ENCODE measurements around the gene ZGPAT. TPM values are rescaled to one million over a fixed set of nuclear protein-coding genes. Genes with fewer than 3 reads are reported as not detected.

Gene ZGPAT
- total and polyA plus RNA-seq, 2 of the 8 experiments (the other 6 are each of a cell fraction or from before 2014, with no cell fraction given), result 14.5 to 21.4 TPM

GRCh38 chr20:63745961-63746731 is 38.3 kb downstream of the ZGPAT start:
- Histone ChIP-seq H3K36me3 (ENCODE audit: control insufficient read depth in 2 of 4, insufficient read depth in 4 of 4, low read length in 3 of 4) (peaks cover 0 to 12% (median 6%) of the 10 kb centered on the region in 4 experiments; a peak in 4 of 8 replicates), H3K9ac (replicated peaks in 1 of 4; ENCODE audit: extremely low read depth in 1 of 4, low read depth in 3 of 4, low read length in 3 of 4) (no peak overlapping the region), H2BK15ac (ENCODE audit: low read length) (no peak overlapping the region), H2BK20ac (ENCODE audit: low read length) (no peak overlapping the region), H2BK120ac (replicated peaks; ENCODE audit: low read depth, low read length) (no peak overlapping the region), H2AFZ (ENCODE audit: low read length) (no peak overlapping the region), H4K91ac (replicated peaks; ENCODE audit: insufficient read length, low read length) (no peak overlapping the region), H2BK5ac (ENCODE audit: low read depth, low read length) (no peak overlapping the region), H3K79me2 (ENCODE audit: control insufficient read depth in 1 of 2, insufficient read depth in 2 of 2, low read length in 2 of 2) (no peaks in the 10 kb centered on the region), H4K20me1 (replicated peaks in 1 of 2; ENCODE audit: control insufficient read depth in 1 of 2, insufficient read depth in 2 of 2, low read length in 2 of 2) (peaks cover 0 to 3% of the 10 kb centered on the region in 2 experiments), H3K9me3 (ENCODE audit: insufficient read depth in 2 of 2, low read depth in 1 of 2, low read length in 1 of 2) (no peaks in the 10 kb centered on the region), H2AK5ac (ENCODE audit: low read depth, low read length) (no peak overlapping the region), H3K4me3 (ENCODE audit: extremely low read depth in 1 of 4, insufficient read depth in 2 of 4, low read depth in 3 of 4, low read length in 4 of 4) (no peak overlapping the region), H3K79me1 (ENCODE audit: low read depth, low read length) (no peaks in the 10 kb centered on the region; the same call in 1 of the 2 replicates), H3K4me2 (ENCODE audit: insufficient read depth in 1 of 2, low read depth in 2 of 2, low read length in 2 of 2) (no peak overlapping the region), H3K27me3 (replicated peaks in 1 of 4; ENCODE audit: control insufficient read depth in 3 of 4, extremely low read depth in 1 of 4, insufficient read depth in 3 of 4, low read length in 3 of 4) (no peaks in the 10 kb centered on the region), H3K56ac (replicated peaks; ENCODE audit: insufficient read length, low read depth, low read length) (no peak overlapping the region), H3K23me2 (ENCODE audit: low read depth, low read length) (no peaks in the 10 kb centered on the region), H3K14ac (ENCODE audit: insufficient read length) (no peak overlapping the region), H3K18ac (ENCODE audit: extremely low read depth, low read length) (no peak overlapping the region), H3K23ac (ENCODE audit: insufficient read length) (no peak overlapping the region), H4K5ac (ENCODE audit: insufficient read length, low read depth, low read length) (no peak overlapping the region), H3K4ac (replicated peaks; ENCODE audit: insufficient read length, low read depth, low read length) (no peak overlapping the region), H3K4me1 (replicated peaks in 1 of 4; ENCODE audit: control insufficient read depth in 3 of 4, insufficient read depth in 4 of 4, low read length in 3 of 4) (peaks cover 0 to 14% (median 6%) of the 10 kb centered on the region in 4 experiments; a peak in 6 of 7 replicates), H3K27ac (ENCODE audit: low read depth, low read length) (no peak overlapping the region), H4K8ac (ENCODE audit: extremely low read depth, insufficient read depth, low read length) (no peak overlapping the region), H2BK12ac (ENCODE audit: low read depth, low read length) (no peak overlapping the region)
- FAIRE-seq (no peak), DNase-seq (ENCODE audit: low read depth in 1 of 2, low spot score in 2 of 2) (no peak)
- TF ChIP-seq EP300 (IDR thresholded peaks at IDR 0.05; ENCODE audit: borderline replicate concordance in 1 of 2, low read depth in 2 of 2, low read length in 2 of 2) (no peak), EGR1 (IDR thresholded peaks at IDR 0.05; ENCODE audit: borderline replicate concordance, low read depth, low read length) (peak; percentile 37; the same call in 1 of the 2 replicates)
- CTCF ChIA-PET (ENCODE audit: partially characterized antibody), result interaction anchor here (0.9 kb wide), 1 partner anchor 10 kb away, joined by 3 read pairs; the partner anchor contains the start of gene LIME1
- POLR2A ChIA-PET (ENCODE audit: partially characterized antibody), result interaction anchor here (1.3 to 1.8 kb wide), 2 partner anchors 8 to 10 kb away, joined by 4 to 6 read pairs; partner anchors contain the start of gene LIME1
- WGBS, 2 experiments (ENCODE audit: extremely low coverage in 1 of 2, insufficient coverage in 1 of 2, insufficient read length in 1 of 2, insufficient replicate concordance in 2 of 2, low coverage in 1 of 2, low lambda C conversion rate in 2 of 2, missing lambda C conversion rate in 1 of 2), result 96% methylated on average over 17 of the region's 26 CpGs; no CpG with 5 or more reads in 1 of the 2 experiments

Data from H1 (cell line).